Measurements from ENCODE around the gene NOP53.
"Not testable (repeated sequence)": the region's sequence is repeated elsewhere in the genome, so short reads cannot be mapped to it uniquely, and the experiment has no call there.

NOP53 gene

DNA sequence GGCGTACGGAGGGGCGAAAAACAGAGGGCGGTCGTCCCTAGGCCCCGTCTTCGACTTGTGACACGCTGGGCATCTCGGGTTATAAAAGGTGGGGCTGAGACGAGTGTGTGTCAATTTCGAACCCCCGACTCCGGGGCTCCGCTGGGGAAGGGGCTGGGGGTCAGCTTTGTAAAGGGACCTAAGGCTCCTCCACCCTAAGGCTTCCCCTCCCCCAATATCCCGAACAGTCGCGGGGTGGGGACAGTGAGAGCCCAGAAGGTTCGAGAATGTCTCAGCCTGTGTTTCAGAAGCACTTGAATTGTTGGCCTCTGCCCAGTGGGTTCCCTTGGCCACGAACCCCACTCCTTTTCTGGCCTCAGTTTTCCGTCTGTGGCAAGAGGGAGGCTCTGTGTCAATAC is 33.6 kb downstream of the NOP53 start:
- DNase-seq = no peak

DNA sequence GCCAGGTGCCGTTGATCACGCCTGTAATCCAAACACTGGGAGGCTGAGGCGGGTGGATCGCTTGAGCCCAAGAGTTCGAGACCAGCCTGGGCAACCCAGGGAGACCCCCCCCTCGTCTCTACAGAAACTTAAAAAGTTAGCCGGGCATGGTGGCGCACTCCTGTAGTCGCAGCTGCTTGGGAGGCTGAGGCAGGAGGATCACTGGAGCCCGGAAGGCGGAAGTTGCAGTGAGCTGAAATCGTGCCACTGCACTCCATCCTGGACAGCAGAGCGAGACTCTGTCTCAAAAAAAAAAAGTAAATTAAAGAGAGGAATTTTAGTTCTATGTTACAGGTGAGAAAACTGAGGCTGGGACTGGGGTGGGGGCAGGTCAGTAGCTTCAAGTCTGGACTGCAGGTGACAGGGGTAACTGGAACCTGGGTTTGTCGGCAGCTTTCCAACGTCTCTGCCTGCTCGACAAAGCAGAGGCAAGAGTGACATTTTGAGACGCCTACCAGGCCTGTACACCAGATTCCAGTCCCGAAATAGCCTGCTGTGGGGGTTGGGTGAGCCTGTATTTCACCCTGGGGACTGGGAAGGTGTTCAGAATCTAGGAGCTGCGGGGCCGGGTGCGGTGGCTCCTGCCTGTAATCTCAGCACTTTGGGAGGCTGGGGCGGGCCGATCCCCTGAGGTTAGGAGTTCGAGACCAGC is 34.3 kb downstream of the NOP53 start:
- peak; percentile 77 for DNase-seq

- DNase-seq = no peak
Measured at GRCh38 chr19:47780215-47780551, 34.8 kb downstream of the NOP53 start.

GRCh38 chr19:47781590-47782262 is 36.4 kb downstream of the NOP53 start:
- DNase-seq = no peak

- no peak for DNase-seq
Measured at GRCh38 chr19:47786566-47786965, 41.2 kb downstream of the NOP53 start.

DNA sequence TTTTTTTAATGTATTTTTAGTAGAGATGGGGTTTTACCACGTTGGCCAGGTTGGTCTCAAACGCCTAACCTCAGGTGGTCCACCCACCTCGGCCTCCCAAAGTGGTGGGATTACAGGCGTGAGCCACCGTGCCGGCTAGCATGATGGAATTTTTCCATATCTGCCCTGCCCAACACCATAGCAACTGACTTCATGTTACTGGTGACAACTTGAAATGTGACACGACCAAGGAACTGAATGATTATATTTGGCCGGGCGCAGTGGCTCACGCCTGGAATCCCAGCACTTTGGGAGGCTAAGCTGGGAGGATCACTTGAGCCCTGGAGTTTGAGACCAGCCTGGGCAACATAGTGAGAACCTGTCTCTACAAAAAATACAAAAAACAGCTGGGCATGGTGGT is 42.0 kb downstream of the NOP53 start:
- not testable (repeated sequence) for DNase-seq

GRCh38 chr19:47789811-47790210 is 44.5 kb downstream of the NOP53 start:
- not testable (repeated sequence) for DNase-seq

- peak; percentile 98 for DNase-seq
Measured at GRCh38 chr19:47790398-47790814, 45.1 kb downstream of the NOP53 start.

DNA sequence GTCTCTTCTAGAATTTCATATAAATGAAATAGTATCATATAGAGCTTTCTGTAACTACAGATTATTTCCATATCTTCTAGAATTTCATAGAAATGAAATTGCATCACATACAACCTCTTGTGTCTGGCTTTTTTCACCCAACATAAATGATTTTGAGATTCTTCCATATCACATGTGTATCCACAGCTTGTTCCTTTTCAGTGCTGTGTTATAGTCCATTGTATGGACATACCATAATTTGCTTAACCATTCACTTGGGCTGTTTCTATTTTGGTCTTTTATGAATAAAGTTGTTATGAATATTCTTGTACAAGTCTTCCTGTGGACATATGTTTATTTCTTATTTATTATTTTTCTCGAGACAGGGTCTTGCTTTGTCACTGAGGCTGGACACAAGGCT is 47.3 kb downstream of the NOP53 start:
- DNase-seq = no peak

DNA sequence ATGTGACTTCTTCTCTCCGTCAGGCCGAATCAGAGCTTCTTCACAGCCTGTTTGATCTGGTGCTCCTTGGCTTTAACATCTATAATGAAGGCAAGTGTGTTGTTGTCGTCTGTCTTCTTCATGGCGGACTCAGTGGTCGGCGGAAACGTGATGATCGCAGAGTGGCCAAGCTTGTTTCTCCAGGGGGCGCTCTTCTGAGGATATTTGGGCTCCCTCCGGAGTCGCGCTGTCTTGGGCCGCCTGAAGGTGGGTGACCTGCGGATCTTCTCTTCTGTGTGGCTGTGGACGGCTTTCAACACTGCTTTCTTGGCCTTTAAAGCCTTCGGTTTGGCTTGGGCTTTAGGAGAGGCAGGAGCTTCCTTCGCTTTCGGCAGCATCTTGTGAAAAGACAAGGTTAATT is 49.2 kb downstream of the NOP53 start:
- no peak for DNase-seq

GRCh38 chr19:47796785-47797184 is 51.4 kb downstream of the NOP53 start:
- no peak for DNase-seq

- no peak for DNase-seq
Measured at GRCh38 chr19:47797996-47798903, 52.9 kb downstream of the NOP53 start.

- no peak for DNase-seq
Measured at GRCh38 chr19:47798904-47799266, 53.5 kb downstream of the NOP53 start.

- no peak for DNase-seq
Measured at GRCh38 chr19:47801270-47801669, 55.9 kb downstream of the NOP53 start.

- DNase-seq = no peak
Measured at GRCh38 chr19:47802521-47803043, 57.2 kb downstream of the NOP53 start.

GRCh38 chr19:47803148-47803547 is 57.8 kb downstream of the NOP53 start:
- not testable (repeated sequence) for DNase-seq

DNA sequence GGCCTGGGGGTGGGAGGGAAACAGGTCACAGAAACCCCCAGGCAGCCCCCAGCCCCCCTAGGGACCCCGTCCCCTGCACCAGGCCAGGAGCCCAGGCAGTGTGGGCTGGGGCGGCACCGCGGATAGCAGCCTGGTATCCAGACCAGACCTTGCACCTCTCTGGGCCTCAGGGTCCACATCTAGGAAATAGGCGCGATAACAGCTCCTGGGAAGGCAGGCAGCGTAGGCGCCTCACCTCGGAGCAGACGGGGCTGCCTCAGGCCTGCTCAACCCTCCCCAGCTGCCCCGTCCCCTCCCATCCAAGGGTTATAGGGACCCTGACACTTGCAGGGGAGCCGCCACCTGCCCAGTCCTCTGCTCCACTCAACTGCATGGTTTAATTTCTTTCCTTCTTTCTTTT is 58.3 kb downstream of the NOP53 start:
- DNase-seq = not testable (repeated sequence)

GRCh38 chr19:47804451-47804850 is 59.1 kb downstream of the NOP53 start, which contains the start of gene TPRX1:
Gene TPRX1 (minus strand): TSS chr19:47804551. CDS start chr19:47804539, 12 bp downstream.
- not testable (repeated sequence) for DNase-seq

DNA sequence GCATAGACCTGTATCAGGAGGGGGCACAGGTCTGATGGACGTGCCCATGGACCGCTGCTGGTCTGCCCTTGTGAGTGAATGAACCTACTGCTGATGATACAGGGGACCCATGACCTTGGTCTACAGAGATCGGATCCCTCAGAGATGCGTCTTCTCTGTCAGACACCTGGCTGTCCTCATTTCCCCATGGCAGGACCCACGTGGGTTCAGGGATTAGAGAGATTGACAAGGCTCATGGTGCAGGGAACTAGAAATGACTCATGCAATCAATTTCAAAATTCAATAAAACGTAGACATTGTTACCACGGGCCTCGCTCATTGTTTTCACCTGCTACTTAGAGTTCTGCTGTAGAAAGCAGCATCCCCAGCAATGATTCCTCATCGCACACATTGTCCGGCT is 60.0 kb downstream of the NOP53 start:
- no peak for DNase-seq

GRCh38 chr19:47806435-47806834 is 61.1 kb downstream of the NOP53 start:
- DNase-seq = no peak
